NCI-H345 treated with DMSO at 0.1 percent for 48 hours (cell line): ENCODE measurements around the gene SPOCK2.
"Not testable (repeated sequence)": the region's sequence is repeated elsewhere in the genome, so short reads cannot be mapped to it uniquely, and the experiment has no call there.

Experiments used
- DNase-seq: peaks from one replicate; lab custom pipeline; 2025; ENCODE audit not compliant: unreplicated experiment; lab: John Stamatoyannopoulos, UW

SPOCK2 gene

DNA sequence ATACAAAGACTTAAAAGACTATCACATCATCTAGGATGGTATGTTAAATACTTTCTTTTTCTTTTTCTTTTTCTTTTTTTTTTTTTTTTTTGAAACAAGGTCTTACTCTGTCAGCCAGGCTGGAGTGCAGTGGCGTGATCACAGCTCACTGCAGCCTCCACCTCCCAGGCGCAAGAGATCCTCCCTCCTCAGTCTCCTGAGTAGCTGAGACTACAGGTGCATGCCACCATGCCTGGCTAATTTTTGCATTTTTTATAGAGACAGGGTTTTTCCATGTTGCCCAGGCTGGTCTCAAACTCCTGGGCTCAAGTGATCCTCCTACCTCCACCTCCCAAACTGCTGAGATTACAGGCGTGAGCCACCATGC, 19.6 kb upstream of the SPOCK2 start:
- not testable (repeated sequence) for DNase-seq

DNA sequence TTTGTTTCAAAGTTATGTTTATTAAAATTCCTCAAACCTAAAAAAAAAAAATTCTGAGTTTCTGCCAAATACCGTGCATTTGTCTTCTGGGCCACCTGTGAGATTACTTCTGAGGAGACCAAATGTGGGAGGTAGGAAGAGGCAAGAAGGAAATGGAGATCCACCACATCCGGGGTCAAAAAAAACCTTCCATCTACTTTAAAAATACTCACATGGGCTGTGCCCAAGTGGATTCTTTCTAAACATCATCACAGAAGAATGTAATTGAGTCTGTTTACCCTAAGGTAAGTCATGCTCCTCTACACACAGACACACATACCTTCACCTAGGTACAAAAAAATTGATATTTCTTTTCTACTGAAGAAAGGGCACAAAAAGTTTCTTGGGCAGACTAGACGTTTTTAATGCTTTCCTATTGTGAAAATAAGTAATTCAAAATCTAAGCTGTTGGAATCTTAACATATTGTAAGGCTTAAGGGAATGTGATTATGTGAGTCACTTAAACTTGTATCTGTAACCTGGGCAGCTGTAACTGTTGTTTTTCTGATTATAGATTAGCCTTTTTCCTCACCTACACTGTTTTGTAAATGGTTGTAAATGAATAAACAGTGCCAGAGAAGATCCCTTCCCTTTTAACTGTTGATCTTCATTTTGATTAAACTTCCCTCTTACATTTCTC, 19.1 kb upstream of the SPOCK2 start:
- no peak for DNase-seq

DNA sequence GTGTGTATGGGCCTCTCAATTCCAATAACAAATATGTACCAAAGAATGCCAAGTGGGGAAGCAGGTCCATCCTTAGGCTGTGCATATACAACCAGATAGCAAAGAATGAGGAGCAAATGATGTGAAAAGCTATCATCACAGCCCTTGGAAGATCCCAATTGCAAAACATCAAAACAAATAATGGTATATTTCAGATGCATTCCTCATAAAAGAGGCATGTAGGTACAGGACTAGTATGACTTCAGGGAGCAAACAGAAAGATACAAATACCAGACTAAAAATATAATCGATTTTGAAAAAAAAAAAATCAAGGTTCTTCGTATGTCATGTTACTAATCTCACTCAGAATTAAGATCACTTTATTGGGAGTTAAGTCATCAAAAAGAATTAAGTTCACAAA, 18.5 kb upstream of the SPOCK2 start:
- no peak for DNase-seq

GRCh38 chr10:72106154-72106849, 18.0 kb upstream of the SPOCK2 start:
- no peak for DNase-seq

GRCh38 chr10:72105710-72106109, 17.4 kb upstream of the SPOCK2 start:
- DNase-seq: no peak

DNA sequence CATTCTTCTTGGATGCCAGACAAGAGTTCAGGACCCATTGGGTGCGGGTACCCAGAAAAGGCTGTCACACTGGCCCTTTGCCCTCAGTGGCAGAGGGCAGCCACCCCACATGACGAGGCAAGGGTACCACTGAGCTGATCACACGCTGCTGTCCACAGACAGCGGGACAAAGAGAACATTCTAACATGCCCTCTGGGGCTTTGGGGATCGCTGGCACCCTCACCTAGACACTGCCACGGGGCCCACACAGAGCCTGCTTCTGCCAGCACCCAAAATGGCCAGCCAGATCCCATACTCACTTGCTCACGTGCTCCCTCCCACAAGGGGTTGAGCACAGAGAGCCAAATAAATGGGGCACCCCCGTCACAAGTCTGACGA, 16.7 kb upstream of the SPOCK2 start:
- no peak for DNase-seq

DNA sequence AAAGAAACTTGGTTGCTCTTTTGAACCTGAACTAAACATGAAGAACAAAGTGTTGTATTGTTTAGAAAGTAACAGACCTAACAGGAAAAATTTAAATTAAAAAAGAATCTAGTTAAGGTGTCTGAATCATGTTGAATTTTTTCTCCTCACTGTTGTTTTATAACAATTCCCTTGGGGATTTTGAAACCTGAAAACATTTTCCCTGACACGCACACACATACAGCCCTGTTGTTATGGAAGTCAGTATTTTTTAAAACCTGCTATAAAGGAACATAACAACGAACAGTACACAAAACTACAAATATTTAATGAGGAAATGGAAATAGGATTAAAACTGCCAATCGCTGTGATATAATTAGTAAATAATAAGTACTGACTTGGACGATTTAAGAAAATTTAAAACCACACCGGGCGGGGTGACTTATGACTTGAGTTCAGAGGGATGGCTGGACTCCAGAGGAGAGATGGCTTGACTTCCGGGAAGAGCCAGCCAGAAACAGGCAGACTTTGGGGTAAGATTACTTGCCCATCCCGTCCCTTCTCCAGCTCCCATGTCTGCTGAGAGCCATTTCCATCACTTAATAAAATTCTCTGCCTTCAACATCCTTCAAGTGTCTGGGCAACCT, 16.2 kb upstream of the SPOCK2 start:
- DNase-seq: no peak

- no peak for DNase-seq
These were observed 11.2 kb upstream of the SPOCK2 start for GRCh38 chr10:72099600-72099921.

GRCh38 chr10:72098836-72099599, 10.7 kb upstream of the SPOCK2 start:
- no peak for DNase-seq

GRCh38 chr10:72098301-72098835, 10.0 kb upstream of the SPOCK2 start:
- DNase-seq: no peak

DNA sequence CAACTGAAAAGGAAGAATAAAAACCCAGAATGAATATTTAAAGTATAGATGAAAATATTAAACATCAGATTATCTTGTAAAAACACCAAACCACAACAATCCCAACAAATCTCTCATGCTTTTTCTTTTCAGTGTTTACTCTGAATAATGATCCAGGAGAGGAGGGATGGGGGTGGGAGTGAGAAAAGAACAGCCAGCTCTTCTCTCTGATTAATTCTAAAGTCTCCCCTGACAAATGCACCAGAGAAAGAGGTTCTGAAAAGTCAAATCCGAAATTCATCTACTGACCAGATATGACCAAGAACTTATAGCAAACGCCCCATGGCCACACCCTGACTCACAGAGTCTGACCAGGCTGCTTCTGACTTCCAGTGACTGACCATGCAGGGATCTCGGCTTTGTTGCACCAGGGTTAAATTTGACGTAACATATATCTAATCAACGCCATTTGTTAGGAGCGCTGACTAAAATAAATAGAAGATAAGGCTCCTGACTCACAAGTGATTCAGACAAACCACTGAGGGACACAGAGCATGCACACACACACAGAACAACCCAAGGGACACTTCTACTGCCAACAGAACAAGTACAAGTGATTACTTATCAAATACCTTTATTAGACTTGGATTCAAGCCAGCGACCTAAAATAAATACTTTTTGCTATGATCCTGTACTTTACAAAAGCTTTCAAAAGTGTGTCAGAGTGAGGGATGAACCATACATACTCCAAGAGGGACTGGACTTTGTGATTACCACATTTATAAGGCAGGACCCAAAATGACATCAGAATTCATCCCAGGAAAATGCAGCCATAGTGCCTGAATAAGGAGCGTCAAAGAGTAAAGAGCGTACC, 9.3 kb upstream of the SPOCK2 start:
- no peak for DNase-seq

- DNase-seq: no peak
These were observed 8.0 kb upstream of the SPOCK2 start for GRCh38 chr10:72096115-72097000.

GRCh38 chr10:72095195-72095594, 6.8 kb upstream of the SPOCK2 start:
- no peak for DNase-seq

- no peak for DNase-seq
These were observed 6.2 kb upstream of the SPOCK2 start for GRCh38 chr10:72094574-72094973.

DNA sequence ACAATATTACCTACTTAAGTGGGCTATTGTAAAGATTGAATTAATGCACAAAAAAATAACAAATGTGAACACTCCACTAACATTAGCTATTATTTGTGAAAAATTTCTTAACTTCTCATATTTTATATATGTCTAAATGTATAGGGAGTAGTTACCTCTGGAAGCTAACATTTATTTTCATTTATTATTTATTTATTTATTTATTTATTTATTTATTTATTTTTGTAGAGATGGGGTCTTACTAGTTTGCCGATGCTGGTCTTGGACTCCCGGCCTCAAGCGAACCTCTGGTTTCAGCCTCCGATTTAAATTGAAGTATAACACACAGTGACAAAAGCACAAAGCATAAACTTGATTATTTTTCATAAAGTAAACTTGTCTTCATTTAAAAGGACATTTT, 5.1 kb upstream of the SPOCK2 start:
- no peak for DNase-seq

DNA sequence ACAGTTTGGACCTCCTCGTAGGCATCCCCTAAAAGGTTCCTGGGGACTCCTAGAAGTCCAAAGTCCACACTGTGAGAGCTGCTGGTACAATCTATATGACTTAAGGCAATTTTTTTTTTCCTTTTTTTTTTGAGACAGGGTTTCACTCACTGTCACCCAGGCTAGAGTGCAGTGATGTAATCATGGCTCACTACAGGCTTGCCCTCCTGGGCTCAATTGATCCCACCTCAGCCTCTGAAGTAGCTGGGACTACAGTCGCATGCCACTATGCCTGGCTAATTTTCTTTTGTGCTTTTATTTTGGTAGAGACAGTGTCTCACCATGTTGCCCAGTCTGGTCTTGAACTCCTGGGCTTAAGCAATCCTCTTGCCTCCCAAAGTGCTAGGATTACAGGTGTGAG, 4.6 kb upstream of the SPOCK2 start:
- DNase-seq: no peak

DNA sequence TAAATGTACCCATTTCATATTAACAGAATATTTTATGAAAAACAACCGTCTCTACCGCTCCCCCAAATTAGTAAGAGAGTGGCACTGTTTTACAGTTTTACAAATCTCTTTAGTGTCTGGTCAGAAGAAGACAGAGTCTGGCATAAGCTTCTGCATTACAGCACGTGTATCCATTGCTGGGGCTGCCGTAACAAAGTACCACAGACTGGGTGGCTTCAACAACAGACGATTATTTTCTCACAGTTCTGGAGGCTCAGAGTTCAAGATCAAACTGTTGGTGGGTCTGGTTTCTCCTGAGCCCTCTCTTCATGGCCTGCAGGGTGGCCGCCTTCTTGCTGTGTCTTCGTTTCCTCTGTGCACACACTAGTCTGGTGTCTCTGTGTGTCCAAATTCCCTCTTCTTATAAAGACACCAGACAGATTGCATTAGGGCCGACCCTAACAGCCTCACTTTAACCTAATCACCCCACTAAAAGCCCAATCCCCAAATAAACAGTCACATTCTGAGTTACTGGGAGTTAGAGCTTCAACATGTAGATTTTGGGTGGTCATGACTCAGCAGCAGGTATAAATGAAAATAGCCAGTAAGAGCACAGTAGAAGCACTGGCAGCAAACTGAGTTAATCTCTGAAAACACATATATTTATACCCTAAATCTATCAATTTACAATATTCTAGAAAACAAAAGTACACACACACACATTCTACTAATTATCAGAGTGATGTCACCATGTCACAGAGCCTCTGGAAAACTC, 4.0 kb upstream of the SPOCK2 start:
- no peak for DNase-seq

DNA sequence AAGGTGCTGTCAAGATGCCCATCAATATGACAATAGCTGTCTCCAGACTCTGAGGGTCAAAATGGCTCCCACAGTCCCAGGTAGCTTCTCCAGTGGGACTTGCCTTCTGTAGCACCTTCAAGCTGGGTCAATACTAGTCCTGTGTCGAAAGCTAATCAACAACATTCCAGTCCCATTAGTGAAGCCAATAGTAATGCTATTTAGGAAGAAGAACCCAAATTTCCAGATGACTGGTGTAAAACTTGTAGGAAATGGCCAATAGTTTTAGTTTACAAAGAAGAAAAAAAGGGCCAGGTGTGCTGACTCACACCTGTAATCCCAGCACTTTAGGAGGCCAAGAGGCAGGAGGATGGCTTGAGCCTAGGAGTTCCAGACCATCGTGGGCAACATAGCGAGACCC, 2.0 kb upstream of the SPOCK2 start:
- no peak for DNase-seq

GRCh38 chr10:72089618-72090017, 1.3 kb upstream of the SPOCK2 start:
- no peak for DNase-seq
